ENCODE measurements around the gene LIN37.
A peak's percentile ranks its signal among the peaks of the same experiment; 100 is the strongest.

The LIN37 gene

DNA sequence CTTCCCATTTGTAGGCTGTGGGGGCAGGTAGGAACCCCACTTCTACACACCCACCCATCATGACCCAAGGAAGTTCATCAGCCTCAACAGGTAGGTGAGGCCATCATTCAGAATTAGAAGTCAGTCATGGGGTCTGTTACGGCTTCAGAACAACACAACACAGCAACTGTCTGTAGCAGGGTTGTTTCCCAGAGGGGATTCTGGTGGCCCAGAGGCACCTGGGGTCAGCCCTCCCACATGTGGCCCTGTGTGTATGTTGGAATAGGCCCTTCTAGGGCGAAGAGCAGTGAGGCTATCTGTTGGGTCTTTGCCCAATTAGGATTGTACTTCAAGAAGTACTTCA, 9.5 kb upstream of the LIN37 start:
- Histone ChIP-seq H3K27ac (ENCODE audit: low read depth, low read length) (no peak overlapping the region), H3K36me3 (ENCODE audit: low read length) (no peaks in the 10 kb centered on the region), H3K9ac (ENCODE audit: low read length) (no peak overlapping the region), H3K79me2 (ENCODE audit: insufficient read depth, low read length) (no peaks in the 10 kb centered on the region), H4K20me1 (ENCODE audit: low read depth, low read length) (no peaks in the 10 kb centered on the region), H2AFZ (ENCODE audit: low read depth, low read length, severe bottlenecking) (no peak overlapping the region), H3K4me2 (ENCODE audit: low read depth, low read length, poor library complexity, severe bottlenecking) (no peak overlapping the region), H3K9me3 (ENCODE audit: insufficient read depth, low read length) (no peaks in the 10 kb centered on the region), H3K4me3 (ENCODE audit: insufficient read depth, low read length, poor library complexity, severe bottlenecking) (no peak overlapping the region), H3K9me2 (replicated peaks; ENCODE audit: insufficient read depth, low read length) (no peaks in the 10 kb centered on the region), H3F3A (ENCODE audit: insufficient read depth) (peaks cover 13% of the 10 kb centered on the region), H3K27me3 (ENCODE audit: low read length) (no peaks in the 10 kb centered on the region)
- no peak for TF ChIP-seq EZH2phosphoT487 (conservative IDR thresholded peaks at IDR 0.05; ENCODE audit: low read length)
- TF ChIP-seq CTCF (IDR thresholded peaks at IDR 0.05; ENCODE audit: insufficient read depth, low read length, poor library complexity, severe bottlenecking): no peak

DNA sequence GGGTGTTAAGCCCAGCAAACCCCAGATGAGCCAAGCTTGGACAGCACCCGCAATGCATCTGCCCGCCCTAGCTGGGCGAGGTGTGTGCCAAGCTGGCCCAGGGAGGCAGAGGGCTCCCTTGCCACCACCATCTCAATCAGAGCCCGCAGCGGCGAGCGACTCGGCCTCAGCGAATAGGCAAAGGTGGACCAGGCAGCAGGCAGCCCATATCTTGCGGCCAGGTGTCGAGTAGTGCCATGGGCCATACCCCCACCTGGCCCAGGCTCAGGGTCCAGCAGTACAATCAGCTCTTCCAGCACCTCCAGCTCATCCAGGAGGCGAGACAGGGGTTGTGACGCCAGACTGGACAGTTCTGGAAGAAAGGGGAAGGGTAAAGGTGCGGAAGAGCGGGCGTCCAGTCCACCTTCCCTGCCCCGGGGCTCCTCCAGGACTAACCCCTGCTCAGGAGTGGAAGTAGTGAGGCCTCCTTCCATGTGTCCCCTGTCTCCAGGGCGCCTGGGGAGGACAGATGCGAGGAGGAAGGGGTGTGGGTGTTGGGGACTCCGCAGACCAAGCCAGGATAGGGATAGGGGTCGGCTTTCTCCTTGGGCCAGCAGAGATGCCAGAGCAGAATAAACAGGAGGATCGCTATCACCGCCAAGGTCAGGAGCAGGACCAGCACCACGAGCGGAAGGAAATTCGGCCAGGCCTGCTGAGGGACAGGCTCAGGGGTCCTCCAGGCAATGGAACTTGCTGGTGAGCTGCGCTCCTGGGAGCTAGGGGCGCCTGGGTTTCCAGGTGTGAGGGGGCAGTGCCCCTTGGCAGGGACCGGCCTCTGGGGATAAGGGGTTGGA, 8.9 kb upstream of the LIN37 start:
- H3K4me3 ChIP-seq (ENCODE audit: insufficient read depth, low read length, poor library complexity, severe bottlenecking): peak overlapping the region; percentile 69
- H3K79me2 ChIP-seq (ENCODE audit: insufficient read depth, low read length): no peaks in the 10 kb centered on the region
- no peaks in the 10 kb centered on the region for H4K20me1 ChIP-seq (ENCODE audit: low read depth, low read length)
- H2AFZ ChIP-seq (ENCODE audit: low read depth, low read length, severe bottlenecking): no peak overlapping the region
- no peaks in the 10 kb centered on the region for H3K9me2 ChIP-seq (replicated peaks; ENCODE audit: insufficient read depth, low read length)
- H3K27ac ChIP-seq (ENCODE audit: low read depth, low read length): no peak overlapping the region
- H3K9ac ChIP-seq (ENCODE audit: low read length): peak overlapping the region; percentile 60
- H3K27me3 ChIP-seq (ENCODE audit: low read length): no peaks in the 10 kb centered on the region
- H3K9me3 ChIP-seq (ENCODE audit: insufficient read depth, low read length): no peaks in the 10 kb centered on the region
- no peak for TF ChIP-seq CTCF (IDR thresholded peaks at IDR 0.05; ENCODE audit: insufficient read depth, low read length, poor library complexity, severe bottlenecking)
- no peak for TF ChIP-seq EZH2phosphoT487 (conservative IDR thresholded peaks at IDR 0.05; ENCODE audit: low read length)
- H3F3A ChIP-seq (ENCODE audit: insufficient read depth): peaks cover 13% of the 10 kb centered on the region
- no peaks in the 10 kb centered on the region for H3K36me3 ChIP-seq (ENCODE audit: low read length)
- H3K4me2 ChIP-seq (ENCODE audit: low read depth, low read length, poor library complexity, severe bottlenecking): peak overlapping the region; percentile 89

GRCh38 chr19:35740108-35740422, 8.3 kb upstream of the LIN37 start:
- Histone ChIP-seq H3K9me2 (replicated peaks; ENCODE audit: insufficient read depth, low read length) (no peaks in the 10 kb centered on the region), H3K4me3 (ENCODE audit: insufficient read depth, low read length, poor library complexity, severe bottlenecking) (peak overlapping the region; percentile 69), H4K20me1 (ENCODE audit: low read depth, low read length) (no peaks in the 10 kb centered on the region), H2AFZ (ENCODE audit: low read depth, low read length, severe bottlenecking) (peak overlapping the region; percentile 45), H3K27ac (ENCODE audit: low read depth, low read length) (peak overlapping the region; percentile 33), H3K79me2 (ENCODE audit: insufficient read depth, low read length) (no peaks in the 10 kb centered on the region), H3K36me3 (ENCODE audit: low read length) (no peaks in the 10 kb centered on the region), H3K9me3 (ENCODE audit: insufficient read depth, low read length) (no peaks in the 10 kb centered on the region), H3K4me2 (ENCODE audit: low read depth, low read length, poor library complexity, severe bottlenecking) (peak overlapping the region; percentile 89), H3F3A (ENCODE audit: insufficient read depth) (peaks cover 13% of the 10 kb centered on the region), H3K9ac (ENCODE audit: low read length) (peak overlapping the region; percentile 60), H3K27me3 (ENCODE audit: low read length) (no peaks in the 10 kb centered on the region)
- TF ChIP-seq CTCF (IDR thresholded peaks at IDR 0.05; ENCODE audit: insufficient read depth, low read length, poor library complexity, severe bottlenecking) (no peak), EZH2phosphoT487 (conservative IDR thresholded peaks at IDR 0.05; ENCODE audit: low read length) (no peak)
